Measurements from ENCODE around the gene SEMA7A.

The SEMA7A gene

DNA sequence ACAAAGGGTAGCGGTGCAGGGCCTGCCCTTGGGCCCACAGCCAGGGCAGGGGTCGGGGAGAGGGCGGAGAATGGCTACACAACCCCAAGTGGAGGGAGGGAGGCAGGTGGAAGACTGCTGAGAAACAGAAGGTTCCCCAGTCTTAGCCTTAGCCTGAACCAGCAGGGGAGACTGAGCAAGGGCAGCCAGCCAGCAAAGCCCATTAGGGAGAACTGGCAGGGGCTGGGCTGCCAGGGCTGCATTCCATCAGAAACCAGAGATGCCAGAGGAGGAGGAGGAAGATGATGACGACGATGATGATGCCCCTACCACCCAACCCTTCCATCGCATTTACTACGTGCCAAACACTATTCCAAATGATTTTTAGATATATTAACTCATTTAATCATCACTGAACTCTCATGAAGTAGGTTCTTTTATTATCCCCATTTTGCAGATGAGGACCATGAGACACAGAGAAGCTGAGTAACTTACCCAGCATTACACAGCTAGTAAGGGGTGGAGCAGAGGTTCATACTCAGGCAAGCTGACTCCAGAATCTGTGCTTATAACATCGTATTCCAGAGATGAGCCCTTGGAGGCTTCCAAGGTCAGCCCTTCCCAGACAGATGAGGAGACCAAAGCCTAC, 8.7 kb downstream of the SEMA7A start:
- no peak for DNase-seq
- no peak for TF ChIP-seq CTCF (IDR thresholded peaks at IDR 0.05; ENCODE audit: low read depth, low read length, missing control alignments)
- Histone ChIP-seq H3K4me3 (ENCODE audit: low read depth, low read length) (no peak overlapping the region), H3K27me3 (replicated peaks) (no peaks in the 10 kb centered on the region), H3K27ac (no peak overlapping the region), H3K36me3 (replicated peaks) (no peaks in the 10 kb centered on the region)
- in situ Hi-C loops (cut with HindIII; ENCODE audit: low pct_ligation_motif_present, low sequenced_read_pairs): no loop called here

DNA sequence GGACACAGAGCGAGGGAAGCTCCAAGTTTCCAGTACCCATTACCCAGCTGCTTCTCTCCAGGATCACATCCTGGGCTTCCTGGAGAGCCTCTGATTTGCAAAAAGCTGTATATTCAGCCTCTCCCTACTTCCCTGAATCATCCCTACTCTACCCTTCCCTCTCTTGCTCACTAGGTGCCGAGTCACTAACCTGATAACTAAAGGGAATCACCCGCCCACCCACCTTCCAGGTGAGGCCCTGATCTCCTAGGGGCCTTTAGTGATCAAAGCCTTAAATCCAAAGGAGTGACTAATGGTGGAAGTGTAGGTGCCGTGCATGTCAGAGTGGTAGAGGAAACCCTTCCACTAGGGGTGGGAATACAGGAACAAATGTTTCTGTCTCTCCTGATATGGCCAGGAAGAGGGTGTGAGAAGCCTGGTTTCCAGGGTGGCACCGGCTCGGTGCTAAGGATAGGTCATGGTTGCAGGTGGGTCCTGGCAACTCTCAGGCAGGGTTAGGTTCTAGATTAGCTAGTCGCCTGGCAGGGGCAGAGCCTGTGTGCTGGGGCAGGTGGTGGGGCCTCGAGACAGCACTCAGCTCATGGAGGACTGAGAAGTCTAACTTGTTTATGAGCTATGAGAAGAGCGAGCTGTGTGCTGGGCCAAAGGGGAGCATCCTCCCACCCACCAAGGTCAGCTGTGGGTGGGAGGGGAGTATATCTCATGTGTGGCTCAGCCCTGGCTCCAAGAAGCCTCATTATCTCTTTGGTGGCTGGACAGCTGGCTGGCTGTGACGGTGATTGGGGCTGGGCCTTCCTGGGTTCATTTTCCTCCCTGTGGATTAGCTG, 10.1 kb downstream of the SEMA7A start:
- in situ Hi-C loops (cut with HindIII; ENCODE audit: low pct_ligation_motif_present, low sequenced_read_pairs): no loop called here
- H3K27ac ChIP-seq: no peak overlapping the region
- DNase-seq: no peak
- no peaks in the 10 kb centered on the region for H3K27me3 ChIP-seq (replicated peaks)
- H3K4me3 ChIP-seq (ENCODE audit: low read depth, low read length): no peak overlapping the region
- peak; percentile 14 for TF ChIP-seq CTCF (IDR thresholded peaks at IDR 0.05; ENCODE audit: low read depth, low read length, missing control alignments)
- H3K36me3 ChIP-seq (replicated peaks): no peaks in the 10 kb centered on the region

DNA sequence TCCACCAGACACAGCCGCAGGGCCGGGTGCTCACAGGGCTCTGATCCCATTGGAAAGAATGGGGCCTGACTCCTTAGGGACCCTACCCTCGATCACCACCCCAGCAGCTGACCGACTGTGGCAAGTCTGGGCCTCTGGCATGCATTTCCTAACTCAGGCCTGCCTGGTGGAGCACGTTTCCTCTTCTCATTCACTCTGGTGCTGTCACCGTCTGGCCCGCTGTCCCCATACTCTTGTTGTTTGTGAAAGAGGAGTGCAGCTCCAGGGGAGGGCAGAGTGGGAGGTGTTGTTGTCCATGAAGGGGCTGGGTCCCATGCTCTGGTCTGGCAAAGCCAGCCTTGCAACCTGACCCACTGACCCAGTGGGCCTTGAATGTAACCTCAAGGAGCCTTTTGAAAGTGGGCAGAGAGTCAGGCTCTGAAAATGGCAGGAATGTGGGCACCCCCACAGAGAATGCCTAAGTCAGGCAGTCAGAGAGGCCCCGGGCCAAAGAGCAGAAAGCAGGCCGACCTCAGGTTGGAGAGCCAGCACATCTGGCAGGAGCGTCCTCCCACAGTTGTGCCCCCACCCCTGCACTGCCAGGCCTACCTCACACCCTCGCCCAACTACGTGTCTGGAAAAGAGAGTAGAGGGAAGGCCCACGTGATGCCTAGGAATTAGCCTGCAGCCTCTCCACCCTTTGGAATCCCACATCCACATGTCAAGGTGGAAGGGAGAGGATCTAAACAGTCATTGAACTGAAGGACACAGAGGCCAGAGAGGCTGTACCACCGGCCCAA, 10.9 kb downstream of the SEMA7A start:
- Histone ChIP-seq H3K4me3 (ENCODE audit: low read depth, low read length) (peak overlapping the region; percentile 3), H3K27me3 (replicated peaks) (no peaks in the 10 kb centered on the region), H3K27ac (no peak overlapping the region), H3K36me3 (replicated peaks) (no peaks in the 10 kb centered on the region)
- DNase-seq: peak; percentile 22
- no peak for TF ChIP-seq CTCF (IDR thresholded peaks at IDR 0.05; ENCODE audit: low read depth, low read length, missing control alignments)
- in situ Hi-C loops (cut with HindIII; ENCODE audit: low pct_ligation_motif_present, low sequenced_read_pairs): no loop called here

DNA sequence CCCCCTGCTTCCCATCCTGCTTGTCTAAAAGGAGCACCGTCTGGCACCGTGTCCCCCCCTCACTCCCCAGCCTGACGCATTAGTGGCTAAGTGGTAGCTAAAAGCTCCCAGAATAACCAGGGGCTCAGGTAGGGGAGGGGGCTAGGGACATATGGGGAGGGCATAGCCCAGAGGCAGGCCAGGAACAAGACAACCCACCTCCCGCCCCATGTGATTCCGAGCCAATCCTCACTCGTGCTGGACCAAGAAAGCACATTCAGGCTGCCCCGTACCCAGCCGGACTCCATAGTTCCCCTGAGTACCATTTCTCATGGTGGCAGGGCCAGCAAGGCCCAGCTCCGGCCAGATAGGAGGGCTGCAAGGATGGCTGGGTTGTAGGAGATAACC, 11.5 kb downstream of the SEMA7A start:
- Histone ChIP-seq H3K27me3 (replicated peaks) (no peaks in the 10 kb centered on the region), H3K4me3 (ENCODE audit: low read depth, low read length) (no peak overlapping the region), H3K27ac (no peak overlapping the region), H3K36me3 (replicated peaks) (peaks cover 5% of the 10 kb centered on the region)
- in situ Hi-C loops (cut with HindIII; ENCODE audit: low pct_ligation_motif_present, low sequenced_read_pairs): no loop called here
- DNase-seq: no peak
- TF ChIP-seq CTCF (IDR thresholded peaks at IDR 0.05; ENCODE audit: low read depth, low read length, missing control alignments): no peak

DNA sequence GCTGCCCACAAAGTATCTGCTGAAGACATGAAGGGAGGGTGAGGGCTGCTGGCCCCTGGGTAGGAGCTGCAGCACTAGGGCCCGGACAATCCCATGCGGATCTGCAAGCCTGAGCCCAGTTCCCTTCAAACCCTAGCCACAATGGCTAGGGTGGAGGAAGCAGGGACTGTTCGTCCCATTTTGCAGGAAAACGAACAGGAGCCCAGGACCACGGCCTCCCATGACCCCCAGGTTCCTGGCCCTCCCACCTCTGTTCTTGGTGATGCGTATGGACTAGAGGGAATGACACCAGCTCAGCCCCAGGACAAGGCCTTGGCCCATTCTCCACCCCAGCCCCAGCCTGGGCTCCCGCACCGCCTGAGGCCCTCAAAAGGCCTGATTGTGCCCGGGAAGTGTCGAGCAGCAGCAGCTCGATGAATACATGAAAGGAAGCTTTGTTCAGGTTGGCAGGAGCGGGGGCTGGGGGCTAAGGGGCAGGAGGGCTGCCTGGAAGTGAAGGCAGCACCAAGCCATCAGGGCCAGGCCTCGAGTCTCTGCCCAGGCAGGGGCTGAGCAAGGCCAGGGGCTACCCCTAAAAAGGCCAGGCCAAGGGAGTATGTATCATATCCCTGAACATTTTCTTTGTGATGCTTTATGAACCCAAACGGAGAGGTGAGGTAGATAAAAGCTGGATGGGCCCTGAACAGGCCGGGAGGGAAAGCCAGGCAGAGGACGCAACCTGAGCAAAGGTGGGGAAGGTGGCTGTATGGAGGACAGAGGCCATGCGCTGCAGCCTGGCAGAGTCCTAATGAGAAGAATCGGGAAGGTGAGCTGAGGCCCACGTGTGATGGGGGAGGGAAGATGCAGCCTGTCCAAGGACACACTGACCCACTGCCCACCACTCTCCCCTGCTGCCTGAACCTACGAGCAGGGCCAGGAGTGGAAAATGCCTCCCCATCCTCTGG, 12.2 kb downstream of the SEMA7A start:
- Histone ChIP-seq H3K36me3 (replicated peaks) (peaks cover 10% of the 10 kb centered on the region), H3K4me3 (ENCODE audit: low read depth, low read length) (no peak overlapping the region), H3K27ac (no peak overlapping the region), H3K27me3 (replicated peaks) (no peaks in the 10 kb centered on the region)
- no peak for DNase-seq
- TF ChIP-seq CTCF (IDR thresholded peaks at IDR 0.05; ENCODE audit: low read depth, low read length, missing control alignments): no peak
- in situ Hi-C loops (cut with HindIII; ENCODE audit: low pct_ligation_motif_present, low sequenced_read_pairs): no loop called here
